ENCODE measurements around the gene DCAF11. TPM values are rescaled to one million over a fixed set of nuclear protein-coding genes. Genes with fewer than 3 reads are reported as not detected.

The DCAF11 gene
- total RNA-seq, 3 donors from 2014 or later: 78.6 to 81.6 (median 80.9) TPM

- Histone ChIP-seq H3K9me3 (no peaks in the 10 kb centered on the region), H3K36me3 (no peaks in the 10 kb centered on the region), H3K27me3 (no peaks in the 10 kb centered on the region), H3K4me1 (peaks cover 0 to 4% of the 10 kb centered on the region in 2 donors), H3K27ac (peak overlapping the region; percentile 44 to 62), H3K4me3 (no peak overlapping the region)
- no peak for DNase-seq (ENCODE audit: low spot score in 2 of 2)
- intact Hi-C loops (cut with DNase I; ENCODE audit: low total_unique reads): no loop called here
- TF ChIP-seq, protein P1, sequence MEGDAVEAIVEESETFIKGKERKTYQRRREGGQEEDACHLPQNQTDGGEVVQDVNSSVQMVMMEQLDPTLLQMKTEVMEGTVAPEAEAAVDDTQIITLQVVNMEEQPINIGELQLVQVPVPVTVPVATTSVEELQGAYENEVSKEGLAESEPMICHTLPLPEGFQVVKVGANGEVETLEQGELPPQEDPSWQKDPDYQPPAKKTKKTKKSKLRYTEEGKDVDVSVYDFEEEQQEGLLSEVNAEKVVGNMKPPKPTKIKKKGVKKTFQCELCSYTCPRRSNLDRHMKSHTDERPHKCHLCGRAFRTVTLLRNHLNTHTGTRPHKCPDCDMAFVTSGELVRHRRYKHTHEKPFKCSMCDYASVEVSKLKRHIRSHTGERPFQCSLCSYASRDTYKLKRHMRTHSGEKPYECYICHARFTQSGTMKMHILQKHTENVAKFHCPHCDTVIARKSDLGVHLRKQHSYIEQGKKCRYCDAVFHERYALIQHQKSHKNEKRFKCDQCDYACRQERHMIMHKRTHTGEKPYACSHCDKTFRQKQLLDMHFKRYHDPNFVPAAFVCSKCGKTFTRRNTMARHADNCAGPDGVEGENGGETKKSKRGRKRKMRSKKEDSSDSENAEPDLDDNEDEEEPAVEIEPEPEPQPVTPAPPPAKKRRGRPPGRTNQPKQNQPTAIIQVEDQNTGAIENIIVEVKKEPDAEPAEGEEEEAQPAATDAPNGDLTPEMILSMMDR (IDR thresholded peaks at IDR 0.05): no peak
- TF ChIP-seq POLR2AphosphoS5 (IDR thresholded peaks at IDR 0.05) (no peak), POLR2A (IDR thresholded peaks at IDR 0.05) (no peak)
Measured at GRCh38 chr14:24108336-24108874, 6.2 kb upstream of the DCAF11 start.

- intact Hi-C loops (cut with DNase I; ENCODE audit: low total_unique reads): no loop called here
- Histone ChIP-seq H3K36me3 (no peaks in the 10 kb centered on the region), H3K27me3 (no peaks in the 10 kb centered on the region), H3K4me1 (peaks cover 0 to 4% of the 10 kb centered on the region in 2 donors), H3K27ac (no peak overlapping the region), H3K9me3 (no peaks in the 10 kb centered on the region), H3K4me3 (no peak overlapping the region)
- TF ChIP-seq, protein P1 (IDR thresholded peaks at IDR 0.05): no peak
- no peak for TF ChIP-seq POLR2A (IDR thresholded peaks at IDR 0.05)
- TF ChIP-seq POLR2AphosphoS5 (IDR thresholded peaks at IDR 0.05): no peak
- DNase-seq (ENCODE audit: low spot score in 2 of 2): no peak
Measured at GRCh38 chr14:24110060-24110459, 4.5 kb upstream of the DCAF11 start.

GRCh38 chr14:24110523-24110922 lies 4.1 kb upstream of the DCAF11 start:
- H3K4me1 ChIP-seq: peaks cover 0 to 4% of the 10 kb centered on the region in 2 donors
- no peaks in the 10 kb centered on the region for H3K27me3 ChIP-seq
- intact Hi-C loops (cut with DNase I; ENCODE audit: low total_unique reads): no loop called here
- H3K36me3 ChIP-seq: no peaks in the 10 kb centered on the region
- no peak overlapping the region for H3K27ac ChIP-seq
- DNase-seq (ENCODE audit: low spot score in 2 of 2): no peak
- TF ChIP-seq, protein P1 (IDR thresholded peaks at IDR 0.05): no peak
- TF ChIP-seq POLR2A (IDR thresholded peaks at IDR 0.05): no peak
- no peaks in the 10 kb centered on the region for H3K9me3 ChIP-seq
- H3K4me3 ChIP-seq: no peak overlapping the region

DNA sequence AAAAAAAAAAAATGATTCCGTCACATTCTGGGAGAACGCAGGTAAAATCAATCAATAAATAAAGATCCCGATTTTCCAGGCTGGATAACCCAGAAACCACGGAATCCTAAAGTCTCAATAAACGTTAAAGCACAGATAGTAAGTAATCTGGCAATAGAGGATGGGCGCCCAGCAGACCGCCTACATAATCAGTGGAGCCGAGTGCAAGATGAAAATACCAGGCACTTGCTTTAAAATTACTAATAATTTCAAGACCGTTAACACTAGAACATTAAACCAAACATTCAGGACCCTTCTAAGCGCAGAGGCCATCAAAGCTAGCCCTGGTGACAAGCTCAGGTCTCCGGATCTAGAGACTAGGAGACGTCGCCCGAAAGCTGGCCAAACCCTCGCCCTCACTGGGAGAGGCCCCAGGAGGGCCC lies 1.2 kb upstream of the DCAF11 start:
- Histone ChIP-seq H3K27me3 (no peaks in the 10 kb centered on the region), H3K4me3 (peak overlapping the region; percentile 64 to 74 (median 74)), H3K9me3 (no peaks in the 10 kb centered on the region), H3K36me3 (no peaks in the 10 kb centered on the region), H3K4me1 (peaks cover 4 to 17% of the 10 kb centered on the region in 2 donors), H3K27ac (peak overlapping the region; percentile 98 to 99)
- intact Hi-C loops (cut with DNase I; ENCODE audit: low total_unique reads): no loop called here
- no peak for DNase-seq (ENCODE audit: low spot score in 2 of 2)
- TF ChIP-seq POLR2AphosphoS5 (IDR thresholded peaks at IDR 0.05) (no peak), POLR2A (IDR thresholded peaks at IDR 0.05) (no peak)
- TF ChIP-seq, protein P1 (IDR thresholded peaks at IDR 0.05): no peak

DNA sequence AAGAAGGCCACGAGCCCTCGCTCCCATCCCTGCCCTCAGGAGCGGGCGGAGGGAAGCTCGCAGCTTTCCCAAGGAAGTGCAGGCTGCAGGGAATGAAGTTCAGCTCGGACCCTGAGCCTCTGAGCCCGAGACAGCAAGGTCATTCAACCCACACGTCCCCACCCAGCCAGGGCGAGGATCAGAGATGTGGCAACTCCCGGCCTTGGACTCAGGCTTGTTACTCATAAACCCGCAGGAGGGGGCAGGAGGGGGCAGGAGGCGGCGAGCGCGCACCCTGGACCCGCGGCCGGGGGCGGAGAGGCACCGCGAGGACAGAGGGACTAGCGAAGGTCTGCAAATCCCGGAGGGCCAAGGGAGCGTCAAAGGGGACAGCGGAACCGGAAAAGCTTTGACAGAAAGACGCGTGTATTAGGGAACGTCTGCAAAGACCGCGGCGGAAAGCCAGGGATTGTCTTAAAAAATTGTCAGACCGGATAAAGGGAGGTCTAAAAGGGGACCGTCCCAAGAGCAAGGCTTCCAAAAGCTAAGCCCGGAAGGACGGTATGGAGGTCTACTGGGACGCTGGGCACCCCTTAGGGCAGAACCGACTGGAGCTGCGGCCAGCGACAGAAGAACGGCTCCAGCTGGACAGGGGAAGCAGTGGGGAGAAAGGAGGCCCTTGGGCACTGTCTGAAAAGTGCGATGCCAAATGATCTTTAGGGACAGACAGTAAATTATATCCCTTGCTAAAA lies 611 bp upstream of the DCAF11 start:
- Histone ChIP-seq H3K27me3 (no peaks in the 10 kb centered on the region), H3K27ac (peak overlapping the region; percentile 98 to 99), H3K36me3 (no peaks in the 10 kb centered on the region), H3K4me1 (peaks cover 4 to 14% of the 10 kb centered on the region in 2 donors), H3K9me3 (no peaks in the 10 kb centered on the region), H3K4me3 (peak overlapping the region; percentile 64 to 74 (median 74))
- peak; percentile 77 to 79 for DNase-seq (ENCODE audit: low spot score in 2 of 2)
- TF ChIP-seq, protein P1 (IDR thresholded peaks at IDR 0.05): no peak
- TF ChIP-seq POLR2A (IDR thresholded peaks at IDR 0.05) (peak; percentile 13), POLR2AphosphoS5 (IDR thresholded peaks at IDR 0.05) (peak in 2 of 3 donors; percentile 29 to 62)
- intact Hi-C loops (cut with DNase I; ENCODE audit: low total_unique reads): no loop called here

Measured in breast epithelium (tissue), 4 donors.